ENCODE measurements around the gene FAM78A.

Gene FAM78A

DNA sequence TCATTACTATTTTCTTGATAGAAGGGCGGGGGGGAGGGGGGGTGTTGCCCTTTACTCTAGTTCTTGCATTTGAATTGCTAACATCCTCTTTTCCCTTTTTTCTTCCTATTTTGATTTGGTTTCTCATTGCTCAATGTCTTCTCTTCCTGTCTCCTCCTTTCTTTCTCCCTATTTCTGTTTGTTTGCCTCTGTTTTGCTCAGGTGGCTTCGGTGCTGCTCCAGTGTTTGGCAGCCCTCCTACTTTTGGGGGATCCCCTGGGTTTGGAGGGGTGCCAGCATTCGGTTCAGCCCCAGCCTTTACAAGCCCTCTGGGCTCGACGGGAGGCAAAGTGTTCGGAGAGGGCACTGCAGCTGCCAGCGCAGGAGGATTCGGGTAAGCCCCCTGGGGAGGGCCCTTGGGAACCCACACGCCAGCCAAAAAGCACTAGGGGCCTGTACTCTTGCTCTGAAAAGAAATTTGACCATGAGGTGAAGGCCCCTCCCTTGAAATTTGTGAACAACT, 48.3 kb downstream of the FAM78A start:
- no peak for TF ChIP-seq EZH2phosphoT487 (IDR thresholded peaks at IDR 0.05; ENCODE audit: borderline replicate concordance)
- TF ChIP-seq, protein P1, sequence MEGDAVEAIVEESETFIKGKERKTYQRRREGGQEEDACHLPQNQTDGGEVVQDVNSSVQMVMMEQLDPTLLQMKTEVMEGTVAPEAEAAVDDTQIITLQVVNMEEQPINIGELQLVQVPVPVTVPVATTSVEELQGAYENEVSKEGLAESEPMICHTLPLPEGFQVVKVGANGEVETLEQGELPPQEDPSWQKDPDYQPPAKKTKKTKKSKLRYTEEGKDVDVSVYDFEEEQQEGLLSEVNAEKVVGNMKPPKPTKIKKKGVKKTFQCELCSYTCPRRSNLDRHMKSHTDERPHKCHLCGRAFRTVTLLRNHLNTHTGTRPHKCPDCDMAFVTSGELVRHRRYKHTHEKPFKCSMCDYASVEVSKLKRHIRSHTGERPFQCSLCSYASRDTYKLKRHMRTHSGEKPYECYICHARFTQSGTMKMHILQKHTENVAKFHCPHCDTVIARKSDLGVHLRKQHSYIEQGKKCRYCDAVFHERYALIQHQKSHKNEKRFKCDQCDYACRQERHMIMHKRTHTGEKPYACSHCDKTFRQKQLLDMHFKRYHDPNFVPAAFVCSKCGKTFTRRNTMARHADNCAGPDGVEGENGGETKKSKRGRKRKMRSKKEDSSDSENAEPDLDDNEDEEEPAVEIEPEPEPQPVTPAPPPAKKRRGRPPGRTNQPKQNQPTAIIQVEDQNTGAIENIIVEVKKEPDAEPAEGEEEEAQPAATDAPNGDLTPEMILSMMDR (conservative IDR thresholded peaks at IDR 0.05; ENCODE audit: low read length) = no peak
- Histone ChIP-seq H3K36me3 (ENCODE audit: insufficient read depth, low read length) (peaks cover 73% of the 10 kb centered on the region), H3K79me2 (ENCODE audit: insufficient read depth, low read length) (no peaks in the 10 kb centered on the region), H3K9me2 (replicated peaks; ENCODE audit: low read depth, low read length) (no peaks in the 10 kb centered on the region), H3K4me2 (ENCODE audit: low read depth, low read length, poor library complexity, severe bottlenecking) (no peak overlapping the region), H3F3A (ENCODE audit: low read depth) (no peaks in the 10 kb centered on the region), H3K27me3 (ENCODE audit: insufficient read depth, low read length, poor library complexity, severe bottlenecking) (no peaks in the 10 kb centered on the region), H3K9me3 (ENCODE audit: insufficient read depth, low read depth, low read length) (no peaks in the 10 kb centered on the region), H4K20me1 (ENCODE audit: insufficient read depth, low read length, poor library complexity, severe bottlenecking) (no peaks in the 10 kb centered on the region), H3K9ac (ENCODE audit: low read depth, low read length, poor library complexity, severe bottlenecking) (no peak overlapping the region), H3K4me3 (ENCODE audit: low read length, poor library complexity, severe bottlenecking) (no peak overlapping the region), H3K4me1 (ENCODE audit: insufficient read depth, low read length, poor library complexity, severe bottlenecking) (no peaks in the 10 kb centered on the region), H2AFZ (ENCODE audit: low read length) (no peak overlapping the region)

DNA sequence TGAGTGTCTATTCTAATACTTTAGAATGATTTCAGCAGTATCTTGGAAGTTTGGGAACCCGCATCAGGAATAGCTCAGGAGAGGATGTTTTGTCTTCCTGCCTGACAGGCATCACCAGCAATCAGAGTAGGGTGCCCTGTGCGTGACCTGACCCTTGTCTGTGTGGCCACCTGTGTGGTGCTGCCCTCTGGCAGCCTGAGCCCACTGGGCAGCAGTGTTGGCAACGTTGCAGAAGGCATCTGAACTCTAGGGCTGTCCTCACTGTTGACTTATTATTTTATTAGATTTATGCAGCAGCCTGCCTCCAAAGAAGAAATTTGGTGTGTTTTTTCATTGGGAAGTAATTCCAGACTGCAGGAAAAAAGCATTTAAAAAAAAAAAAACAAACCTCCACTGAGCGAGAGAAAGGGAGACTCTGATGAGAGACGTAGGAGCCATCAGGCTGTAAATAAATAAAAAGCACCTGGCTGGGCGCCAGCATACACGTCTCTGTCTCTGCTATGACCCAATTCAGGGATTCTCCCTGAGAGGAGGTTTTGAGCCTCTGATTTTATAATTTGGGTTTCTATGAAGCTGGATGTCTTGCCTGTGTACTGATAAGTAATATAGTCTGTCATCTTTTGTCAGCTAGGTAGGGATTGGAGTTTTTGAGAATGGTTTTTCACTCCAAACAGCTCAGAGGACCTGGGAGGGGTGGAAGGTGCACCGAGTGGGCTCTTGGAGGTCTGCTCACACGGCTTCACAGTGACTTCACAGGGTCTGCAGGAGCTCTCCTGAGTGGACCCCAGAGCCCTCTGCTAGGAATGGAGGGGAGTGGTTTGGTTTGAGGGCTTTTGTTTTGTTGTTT, 49.0 kb downstream of the FAM78A start:
- Histone ChIP-seq H3F3A (ENCODE audit: low read depth) (no peaks in the 10 kb centered on the region), H3K9ac (ENCODE audit: low read depth, low read length, poor library complexity, severe bottlenecking) (no peak overlapping the region), H3K9me2 (replicated peaks; ENCODE audit: low read depth, low read length) (no peaks in the 10 kb centered on the region), H3K4me2 (ENCODE audit: low read depth, low read length, poor library complexity, severe bottlenecking) (no peak overlapping the region), H3K36me3 (ENCODE audit: insufficient read depth, low read length) (peaks cover 68% of the 10 kb centered on the region), H3K9me3 (ENCODE audit: insufficient read depth, low read depth, low read length) (no peaks in the 10 kb centered on the region), H3K4me3 (ENCODE audit: low read length, poor library complexity, severe bottlenecking) (no peak overlapping the region), H4K20me1 (ENCODE audit: insufficient read depth, low read length, poor library complexity, severe bottlenecking) (no peaks in the 10 kb centered on the region), H3K27me3 (ENCODE audit: insufficient read depth, low read length, poor library complexity, severe bottlenecking) (no peaks in the 10 kb centered on the region), H3K4me1 (ENCODE audit: insufficient read depth, low read length, poor library complexity, severe bottlenecking) (no peaks in the 10 kb centered on the region), H2AFZ (ENCODE audit: low read length) (no peak overlapping the region), H3K79me2 (ENCODE audit: insufficient read depth, low read length) (no peaks in the 10 kb centered on the region)
- no peak for TF ChIP-seq EZH2phosphoT487 (IDR thresholded peaks at IDR 0.05; ENCODE audit: borderline replicate concordance)
- TF ChIP-seq, protein P1 (conservative IDR thresholded peaks at IDR 0.05; ENCODE audit: low read length) = no peak

DNA sequence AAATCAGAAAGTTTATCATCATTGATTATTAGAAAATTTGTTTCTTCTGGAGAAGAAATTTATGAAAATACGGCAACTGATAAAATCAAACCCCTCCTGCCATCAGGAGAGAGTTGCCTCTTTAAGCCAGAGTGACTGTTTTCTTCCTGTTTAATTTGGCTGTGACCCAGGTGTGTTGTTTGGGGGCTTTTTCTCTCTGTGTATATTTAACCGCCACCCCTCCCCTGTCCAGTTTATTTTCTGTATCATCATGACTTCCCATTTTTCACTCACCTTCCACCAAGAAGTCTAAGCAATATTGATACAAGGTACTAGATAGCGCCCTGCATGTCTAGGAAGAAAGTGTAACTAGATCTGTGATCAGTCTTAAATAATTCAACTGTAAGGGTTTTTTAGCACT, 50.1 kb downstream of the FAM78A start:
- H3K9ac ChIP-seq (ENCODE audit: low read depth, low read length, poor library complexity, severe bottlenecking) = no peak overlapping the region
- no peaks in the 10 kb centered on the region for H3K9me2 ChIP-seq (replicated peaks; ENCODE audit: low read depth, low read length)
- H3K79me2 ChIP-seq (ENCODE audit: insufficient read depth, low read length) = no peaks in the 10 kb centered on the region
- H3K4me1 ChIP-seq (ENCODE audit: insufficient read depth, low read length, poor library complexity, severe bottlenecking) = no peaks in the 10 kb centered on the region
- H3K9me3 ChIP-seq (ENCODE audit: insufficient read depth, low read depth, low read length) = no peaks in the 10 kb centered on the region
- H4K20me1 ChIP-seq (ENCODE audit: insufficient read depth, low read length, poor library complexity, severe bottlenecking) = no peaks in the 10 kb centered on the region
- no peak overlapping the region for H2AFZ ChIP-seq (ENCODE audit: low read length)
- TF ChIP-seq, protein P1 (conservative IDR thresholded peaks at IDR 0.05; ENCODE audit: low read length) = no peak
- TF ChIP-seq EZH2phosphoT487 (IDR thresholded peaks at IDR 0.05; ENCODE audit: borderline replicate concordance) = no peak
- H3K4me3 ChIP-seq (ENCODE audit: low read length, poor library complexity, severe bottlenecking) = no peak overlapping the region
- no peak overlapping the region for H3K4me2 ChIP-seq (ENCODE audit: low read depth, low read length, poor library complexity, severe bottlenecking)
- no peaks in the 10 kb centered on the region for H3F3A ChIP-seq (ENCODE audit: low read depth)
- no peaks in the 10 kb centered on the region for H3K27me3 ChIP-seq (ENCODE audit: insufficient read depth, low read length, poor library complexity, severe bottlenecking)
- peaks cover 57% of the 10 kb centered on the region for H3K36me3 ChIP-seq (ENCODE audit: insufficient read depth, low read length)
